GM19023 (cell line): ENCODE measurements around the gene FCGR3A.
"Not testable (repeated sequence)": the region's sequence is repeated elsewhere in the genome, so short reads cannot be mapped to it uniquely, and the experiment has no call there.

ENCODE experiments used
- ATAC-seq: cut with Tn5 transposase; IDR thresholded peaks from one replicate; pipeline ENCODE4 v1.9.1; 2021; ENCODE audit warnings: mild to moderate bottlenecking, moderate library complexity; ENCODE audit not compliant: unreplicated experiment

The FCGR3A gene

DNA sequence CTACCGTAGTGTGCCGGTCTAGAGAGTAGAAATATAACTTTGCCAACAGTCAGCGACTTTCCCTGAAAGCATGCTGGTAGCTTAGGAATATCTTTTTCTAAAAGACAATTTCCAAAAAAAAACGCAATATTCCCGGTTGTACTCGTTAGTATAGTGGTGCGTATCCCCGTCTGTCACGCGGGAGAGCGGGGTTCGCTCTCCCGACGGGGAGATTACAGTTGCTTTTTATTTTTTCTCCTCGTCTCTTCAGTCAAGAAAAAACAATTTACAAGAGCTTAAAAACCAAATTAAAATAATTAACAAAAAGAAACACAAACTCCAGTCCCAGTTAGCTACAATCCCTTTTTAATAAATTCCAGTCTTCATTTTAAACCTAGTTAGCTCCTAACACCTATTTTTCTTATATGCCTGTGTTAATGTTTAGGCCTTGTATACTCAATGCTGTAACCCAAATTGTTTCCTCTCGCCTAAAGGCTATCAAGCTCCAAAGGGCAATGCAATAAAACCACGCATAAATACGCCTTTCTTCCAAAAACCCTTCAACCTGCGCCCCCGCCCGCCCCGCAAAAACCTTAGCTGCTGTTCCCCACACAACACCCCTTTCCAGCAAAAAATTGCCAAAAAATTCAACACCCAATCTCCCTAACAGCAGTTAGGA is 17.5 kb downstream of the FCGR3A start:
- ATAC-seq = no peak

DNA sequence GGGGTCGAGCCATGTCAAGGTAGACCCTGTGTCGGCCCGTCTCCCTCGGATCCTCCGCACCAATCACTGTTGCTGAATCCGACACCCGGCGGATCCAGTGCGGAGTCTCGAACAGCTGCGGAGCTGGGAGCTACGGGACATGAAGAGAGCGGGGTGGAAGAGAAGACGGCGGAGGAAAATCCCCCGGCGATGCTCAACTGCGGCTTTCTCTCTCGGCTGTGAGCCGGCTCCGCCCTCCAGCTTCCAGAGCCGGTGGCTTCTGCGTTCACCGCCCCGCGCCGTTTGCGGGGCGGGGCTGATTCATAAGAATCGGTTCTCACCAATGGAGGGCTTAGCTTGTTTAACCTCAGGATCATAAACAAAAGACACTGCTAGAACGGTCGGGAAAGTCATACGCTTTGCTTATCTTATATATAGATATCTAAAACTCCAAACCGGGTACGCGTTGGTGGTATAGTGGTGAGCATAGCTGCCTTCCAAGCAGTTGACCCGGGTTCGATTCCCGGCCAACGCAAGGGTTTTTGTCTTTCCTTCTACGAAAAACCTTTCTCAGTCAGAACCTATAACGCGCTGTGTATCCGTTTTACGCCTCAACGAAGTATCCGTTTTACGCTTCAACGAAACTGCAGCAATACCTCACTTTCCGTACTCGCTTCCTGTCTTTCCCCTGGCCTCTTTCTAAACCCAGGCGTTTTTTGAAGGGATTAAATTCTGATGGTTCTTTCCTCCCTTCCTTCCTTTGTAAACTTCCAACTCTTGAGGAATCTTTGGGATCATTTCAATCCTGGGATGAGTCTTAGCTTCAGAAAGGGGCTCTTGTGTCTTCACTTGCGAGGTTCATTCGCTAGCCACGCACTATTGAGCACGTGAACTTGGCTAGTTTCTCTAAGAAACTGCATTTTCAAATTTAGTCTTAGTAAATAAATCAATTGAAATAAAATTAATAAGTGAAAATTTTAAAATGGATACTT is 18.7 kb downstream of the FCGR3A start:
- peak; percentile 71 for ATAC-seq

DNA sequence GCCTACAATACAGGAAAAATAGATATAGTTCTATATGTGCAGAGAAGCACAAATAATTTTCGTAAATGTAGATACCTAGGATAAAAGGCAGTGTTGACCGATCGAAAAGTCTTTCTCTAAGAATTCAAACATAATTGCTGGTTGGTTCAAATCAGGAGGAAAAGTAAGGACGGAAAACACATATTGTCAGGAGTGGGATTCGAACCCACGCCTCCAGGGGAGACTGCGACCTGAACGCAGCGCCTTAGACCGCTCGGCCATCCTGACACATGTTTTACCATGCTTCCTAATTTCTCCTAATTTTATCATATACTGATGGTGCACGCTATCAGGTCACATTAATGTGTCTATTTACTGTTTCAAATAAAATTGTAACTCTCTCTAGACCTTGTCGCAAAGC is 19.5 kb downstream of the FCGR3A start:
- ATAC-seq = peak; percentile 44

DNA sequence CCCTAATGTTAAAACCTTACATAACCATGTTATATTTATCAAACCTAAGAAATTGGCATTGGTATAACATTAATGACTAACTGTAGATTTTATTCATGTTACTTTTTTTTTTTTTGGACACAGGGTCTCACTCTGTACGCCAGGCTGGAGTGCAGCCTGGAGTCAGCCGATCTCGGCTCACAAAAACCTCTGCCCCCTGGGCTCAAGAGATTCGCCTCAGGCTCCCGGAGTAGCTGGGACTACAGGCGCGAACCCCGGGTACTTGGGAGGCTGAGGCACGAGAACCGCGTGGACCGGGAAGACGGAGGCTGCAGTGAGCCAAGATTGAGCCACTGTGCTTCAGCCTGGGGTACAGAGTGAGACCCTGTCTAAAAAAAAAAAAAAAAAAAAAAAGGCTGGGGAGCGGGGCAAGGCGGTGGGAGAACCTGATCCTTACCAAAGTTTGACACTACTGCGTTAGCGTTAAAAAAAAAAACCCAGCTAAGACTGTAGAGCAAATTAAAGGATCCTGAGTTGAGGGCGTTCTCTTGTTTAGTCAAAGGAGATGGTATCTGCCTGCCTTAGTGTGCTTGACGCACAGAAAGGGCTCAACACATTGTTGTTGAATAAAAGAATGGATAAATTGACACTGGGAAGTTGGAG is 20.0 kb downstream of the FCGR3A start:
- ATAC-seq = not testable (repeated sequence)

DNA sequence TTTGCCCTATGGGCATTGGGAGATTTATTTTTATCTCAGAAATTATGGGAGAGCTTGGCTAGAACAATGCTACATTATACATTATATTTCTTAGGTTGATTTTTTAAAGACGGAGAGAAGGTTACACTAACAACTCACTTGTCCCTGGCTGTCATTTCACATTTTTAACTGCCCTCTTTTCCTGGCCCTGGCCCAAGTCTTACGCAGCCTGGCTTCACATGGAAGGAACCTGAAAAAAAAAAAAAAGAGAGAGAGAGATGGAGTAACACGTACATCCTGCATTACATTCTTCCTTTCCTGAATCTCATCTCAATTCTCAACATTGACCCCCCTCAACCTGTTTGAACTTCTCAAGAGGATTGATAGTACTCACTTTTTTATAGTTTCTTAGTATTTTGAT is 21.1 kb downstream of the FCGR3A start:
- not testable (repeated sequence) for ATAC-seq

DNA sequence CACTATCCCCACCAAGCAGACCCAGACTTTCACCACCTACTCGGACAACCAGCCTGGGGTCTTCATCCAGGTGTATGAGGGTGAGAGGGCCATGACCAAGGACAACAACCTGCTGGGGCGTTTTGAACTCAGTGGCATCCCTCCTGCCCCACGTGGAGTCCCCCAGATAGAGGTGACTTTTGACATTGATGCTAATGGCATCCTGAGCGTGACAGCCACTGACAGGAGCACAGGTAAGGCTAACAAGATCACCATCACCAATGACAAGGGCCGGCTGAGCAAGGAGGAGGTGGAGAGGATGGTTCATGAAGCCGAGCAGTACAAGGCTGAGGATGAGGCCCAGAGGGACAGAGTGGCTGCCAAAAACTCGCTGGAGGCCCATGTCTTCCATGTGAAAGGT is 23.7 kb downstream of the FCGR3A start:
- not testable (repeated sequence) for ATAC-seq

DNA sequence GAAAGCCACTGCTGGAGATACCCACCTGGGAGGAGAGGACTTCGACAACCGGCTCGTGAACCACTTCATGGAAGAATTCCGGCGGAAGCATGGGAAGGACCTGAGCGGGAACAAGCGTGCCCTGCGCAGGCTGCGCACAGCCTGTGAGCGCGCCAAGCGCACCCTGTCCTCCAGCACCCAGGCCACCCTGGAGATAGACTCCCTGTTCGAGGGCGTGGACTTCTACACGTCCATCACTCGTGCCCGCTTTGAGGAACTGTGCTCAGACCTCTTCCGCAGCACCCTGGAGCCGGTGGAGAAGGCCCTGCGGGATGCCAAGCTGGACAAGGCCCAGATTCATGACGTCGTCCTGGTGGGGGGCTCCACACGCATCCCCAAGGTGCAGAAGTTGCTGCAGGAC is 24.3 kb downstream of the FCGR3A start:
- not testable (repeated sequence) for ATAC-seq

DNA sequence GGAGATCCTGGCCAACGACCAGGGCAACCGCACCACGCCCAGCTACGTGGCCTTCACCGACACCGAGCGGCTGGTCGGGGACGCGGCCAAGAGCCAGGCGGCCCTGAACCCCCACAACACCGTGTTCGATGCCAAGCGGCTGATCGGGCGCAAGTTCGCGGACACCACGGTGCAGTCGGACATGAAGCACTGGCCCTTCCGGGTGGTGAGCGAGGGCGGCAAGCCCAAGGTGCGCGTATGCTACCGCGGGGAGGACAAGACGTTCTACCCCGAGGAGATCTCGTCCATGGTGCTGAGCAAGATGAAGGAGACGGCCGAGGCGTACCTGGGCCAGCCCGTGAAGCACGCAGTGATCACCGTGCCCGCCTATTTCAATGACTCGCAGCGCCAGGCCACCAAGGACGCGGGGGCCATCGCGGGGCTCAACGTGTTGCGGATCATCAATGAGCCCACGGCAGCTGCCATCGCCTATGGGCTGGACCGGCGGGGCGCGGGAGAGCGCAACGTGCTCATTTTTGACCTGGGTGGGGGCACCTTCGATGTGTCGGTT is 24.8 kb downstream of the FCGR3A start:
- ATAC-seq = peak; percentile 26

DNA sequence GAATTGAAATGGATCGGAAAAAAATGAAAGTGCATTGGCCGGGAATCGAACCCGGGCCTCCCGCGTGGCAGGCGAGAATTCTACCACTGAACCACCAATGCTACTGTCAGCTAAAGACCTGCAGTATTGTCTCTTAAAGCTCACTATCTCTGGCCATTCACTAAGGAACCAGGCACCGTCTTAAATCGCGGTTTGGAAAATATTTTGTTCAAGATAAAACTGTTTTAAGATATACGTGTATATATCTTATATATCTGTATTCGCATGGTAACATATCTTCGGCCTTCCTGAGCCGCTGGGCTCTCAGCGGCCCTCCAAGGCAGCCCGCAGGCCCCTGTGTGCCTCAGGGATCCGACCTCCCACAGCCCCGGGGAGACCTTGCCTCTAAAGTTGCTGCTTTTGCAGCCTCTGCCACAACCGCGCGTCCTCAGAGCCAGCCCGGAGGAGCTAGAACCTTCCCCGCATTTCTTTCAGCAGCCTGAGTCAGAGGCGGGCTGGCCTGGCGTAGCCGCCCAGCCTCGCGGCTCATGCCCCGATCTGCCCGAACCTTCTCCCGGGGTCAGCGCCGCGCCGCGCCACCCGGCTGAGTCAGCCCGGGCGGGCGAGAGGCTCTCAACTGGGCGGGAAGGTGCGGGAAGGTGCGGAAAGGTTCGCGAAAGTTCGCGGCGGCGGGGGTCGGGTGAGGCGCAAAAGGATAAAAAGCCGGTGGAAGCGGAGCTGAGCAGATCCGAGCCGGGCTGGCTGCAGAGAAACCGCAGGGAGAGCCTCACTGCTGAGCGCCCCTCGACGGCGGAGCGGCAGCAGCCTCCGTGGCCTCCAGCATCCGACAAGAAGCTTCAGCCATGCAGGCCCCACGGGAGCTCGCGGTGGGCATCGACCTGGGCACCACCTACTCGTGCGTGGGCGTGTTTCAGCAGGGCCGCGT is 25.5 kb downstream of the FCGR3A start, which contains the start of gene HSPA6:
TSS of gene HSPA6 (plus strand) at position 724 of the 925 bp plus-strand sequence. CDS start at position 843, 119 bp downstream.
- ATAC-seq = peak; percentile 61

DNA sequence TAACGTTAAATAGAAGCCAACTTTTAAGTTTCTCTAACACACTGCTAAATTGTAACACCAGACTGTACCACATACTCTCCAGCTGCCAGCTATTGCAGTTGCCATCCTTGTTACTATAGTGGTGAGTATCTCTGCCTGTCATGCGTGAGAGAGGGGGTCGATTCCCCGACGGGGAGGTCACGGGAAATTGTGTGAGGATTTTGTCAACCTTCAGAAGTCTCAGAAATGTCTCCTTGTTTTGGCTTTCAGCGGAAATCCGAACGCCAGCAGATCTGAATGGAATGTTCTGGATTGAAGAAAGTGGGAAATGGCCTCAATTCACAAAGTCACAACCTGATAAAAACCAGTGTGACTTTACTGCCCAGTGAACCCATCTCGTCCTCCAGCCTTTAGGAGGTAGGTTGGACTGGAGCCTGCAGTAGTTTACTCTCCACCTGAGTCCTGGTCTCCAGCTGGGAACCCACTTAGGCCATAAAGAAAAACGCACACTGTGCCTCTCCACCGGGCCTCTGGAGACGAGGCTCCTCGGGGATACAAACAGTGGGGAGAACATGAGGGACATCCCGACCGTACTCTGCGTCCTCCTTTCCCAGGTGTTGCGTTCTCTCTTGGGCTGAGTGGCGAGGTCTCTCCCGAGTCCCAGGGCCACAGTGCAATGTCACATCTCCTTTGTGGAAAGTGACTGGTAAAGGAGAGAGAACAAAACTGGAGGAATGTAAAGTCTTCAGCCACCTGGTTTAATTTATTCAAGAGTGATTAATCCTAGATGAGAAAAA is 26.4 kb downstream of the FCGR3A start:
- peak; percentile 6 for ATAC-seq

DNA sequence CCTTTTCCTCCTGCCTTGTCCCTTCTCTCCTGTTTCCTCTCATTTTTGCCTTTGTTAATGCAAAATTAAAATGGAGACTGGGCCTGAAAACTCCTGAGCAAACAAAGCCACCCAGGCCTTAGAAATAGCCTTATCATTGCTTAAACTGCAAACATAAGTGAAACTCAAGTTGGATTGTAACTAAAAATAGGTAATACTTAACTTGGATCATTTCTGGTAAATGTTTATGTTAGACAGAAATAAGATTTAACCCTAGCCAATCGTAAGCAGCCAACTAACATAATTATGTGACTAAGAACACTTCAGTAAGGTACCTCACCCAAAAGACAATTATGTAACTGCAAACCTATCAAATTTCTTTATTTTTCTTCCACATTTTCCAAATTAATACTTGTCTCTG is 35.7 kb downstream of the FCGR3A start:
- ATAC-seq = not testable (repeated sequence)

DNA sequence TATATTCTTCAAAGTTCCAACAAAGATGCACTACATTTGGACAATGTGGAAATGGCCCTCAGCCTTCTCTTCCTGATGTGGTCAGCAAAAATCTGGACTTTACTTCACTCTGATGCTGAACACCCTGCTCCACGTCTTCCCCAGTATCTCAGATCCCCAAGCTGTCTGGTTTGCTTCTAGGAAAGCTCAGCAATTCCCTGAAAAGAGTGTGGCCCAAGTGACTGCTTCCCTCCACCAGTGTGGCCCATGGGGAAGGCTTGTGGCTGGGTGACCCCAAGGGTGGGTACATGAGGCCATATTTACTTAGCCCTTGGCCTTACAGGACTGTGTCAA is 36.2 kb downstream of the FCGR3A start:
- not testable (repeated sequence) for ATAC-seq

DNA sequence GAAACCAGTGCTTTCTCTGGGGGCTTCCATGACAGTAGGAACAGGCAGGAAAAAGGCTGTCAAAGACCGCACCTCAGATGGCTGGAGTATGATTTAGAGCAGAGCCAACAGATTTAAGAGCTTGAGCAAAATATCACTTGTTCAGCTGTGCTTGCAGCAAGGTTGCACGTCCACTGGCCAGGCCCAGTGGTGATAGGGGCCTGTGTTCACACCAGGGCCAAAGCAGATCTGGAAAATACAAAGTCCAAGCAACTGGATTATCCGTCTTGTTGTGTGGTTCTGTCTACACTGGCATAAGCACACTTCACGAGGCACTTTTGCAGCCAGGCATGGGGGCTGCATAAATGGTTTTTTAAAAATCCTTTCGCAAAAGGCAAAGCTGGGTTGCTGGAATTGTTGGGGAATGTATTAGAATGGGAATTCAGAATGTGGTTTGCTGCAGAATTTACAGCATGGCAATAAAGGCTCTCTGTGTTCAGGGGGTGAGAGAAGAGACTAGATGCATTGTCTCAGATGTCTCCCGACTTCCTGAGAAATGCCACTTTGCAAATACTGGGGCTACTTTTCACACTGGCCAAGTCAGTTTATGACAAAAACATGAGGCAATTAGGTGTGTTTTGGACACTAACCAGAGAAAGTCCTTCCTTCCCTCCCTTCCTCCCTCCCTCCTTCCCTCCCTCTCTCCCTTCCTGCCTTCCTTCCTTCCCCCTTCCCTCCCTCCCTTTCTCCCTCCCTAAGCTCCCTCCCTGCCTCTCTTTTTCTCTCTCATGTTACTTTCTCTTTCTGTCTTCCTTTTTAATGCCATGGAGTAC is 36.8 kb downstream of the FCGR3A start:
- not testable (repeated sequence) for ATAC-seq

DNA sequence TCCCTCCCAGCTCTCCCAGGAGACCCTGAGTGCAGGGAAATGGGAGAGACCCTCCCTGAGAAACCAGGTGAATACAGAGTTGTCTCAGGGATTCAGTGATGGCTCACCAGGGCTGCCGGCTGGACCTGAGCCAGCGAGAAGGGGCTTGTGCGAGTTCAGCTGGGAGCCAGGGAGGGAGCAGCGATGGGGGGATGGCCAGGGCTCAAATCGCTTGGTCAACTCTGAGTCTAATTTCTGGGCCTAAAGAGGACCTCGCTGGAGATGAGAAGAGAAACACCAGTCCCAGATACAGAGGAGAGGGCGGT is 37.9 kb downstream of the FCGR3A start:
- no peak for ATAC-seq

DNA sequence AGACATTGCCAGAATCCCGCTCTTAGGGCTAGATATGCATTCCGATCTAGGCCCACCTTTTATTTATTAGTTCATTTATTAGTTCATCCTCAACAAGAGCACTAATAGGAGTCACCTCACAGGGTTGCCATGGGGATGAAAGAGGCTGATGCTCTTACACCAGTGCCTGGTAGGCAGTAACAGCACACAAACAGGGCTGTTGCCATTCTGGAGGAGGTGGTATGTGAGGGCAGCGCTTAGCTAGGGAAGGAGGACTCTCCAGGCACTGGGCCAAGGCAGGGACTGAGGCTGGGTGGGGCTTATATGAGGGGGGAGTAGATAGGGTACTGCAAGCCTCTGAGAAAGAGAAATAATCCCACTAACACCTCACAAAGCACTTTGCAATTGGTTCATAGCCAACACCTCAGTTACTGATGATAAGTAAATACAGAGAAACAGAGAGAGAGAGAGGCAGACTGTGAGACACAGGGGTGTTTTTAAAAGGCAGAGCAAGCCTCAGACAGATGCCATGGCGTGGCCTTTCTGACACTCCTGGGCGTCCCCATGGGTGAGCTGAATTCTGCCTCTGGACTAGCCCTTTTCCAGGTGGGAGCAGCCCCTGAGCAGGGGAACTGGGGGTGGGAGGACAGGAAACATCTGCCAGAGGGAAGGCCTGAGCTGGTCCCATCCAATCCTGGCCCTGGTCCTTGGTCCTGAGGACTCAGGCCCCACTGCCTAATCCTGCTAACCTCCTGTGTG is 38.4 kb downstream of the FCGR3A start:
- no peak for ATAC-seq

DNA sequence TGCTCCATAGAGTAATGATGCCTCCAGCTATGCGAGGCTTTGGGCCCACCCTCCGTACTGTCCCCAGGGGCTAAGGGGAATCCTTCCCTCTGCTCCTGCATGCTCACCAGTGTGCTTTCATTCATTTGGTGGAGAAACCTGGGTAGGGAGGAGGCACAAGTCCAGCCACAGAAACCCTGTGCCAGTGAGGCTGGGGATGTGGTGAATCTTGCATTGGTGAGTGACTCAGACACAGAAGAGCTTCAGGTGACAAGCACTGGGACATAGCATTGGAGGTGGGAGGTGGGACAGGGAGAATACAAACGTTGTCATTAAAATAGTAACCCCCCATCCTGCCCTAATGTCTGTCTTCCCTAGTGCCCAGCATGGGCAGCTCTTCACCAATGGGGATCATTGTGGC is 39.1 kb downstream of the FCGR3A start:
- ATAC-seq = no peak

DNA sequence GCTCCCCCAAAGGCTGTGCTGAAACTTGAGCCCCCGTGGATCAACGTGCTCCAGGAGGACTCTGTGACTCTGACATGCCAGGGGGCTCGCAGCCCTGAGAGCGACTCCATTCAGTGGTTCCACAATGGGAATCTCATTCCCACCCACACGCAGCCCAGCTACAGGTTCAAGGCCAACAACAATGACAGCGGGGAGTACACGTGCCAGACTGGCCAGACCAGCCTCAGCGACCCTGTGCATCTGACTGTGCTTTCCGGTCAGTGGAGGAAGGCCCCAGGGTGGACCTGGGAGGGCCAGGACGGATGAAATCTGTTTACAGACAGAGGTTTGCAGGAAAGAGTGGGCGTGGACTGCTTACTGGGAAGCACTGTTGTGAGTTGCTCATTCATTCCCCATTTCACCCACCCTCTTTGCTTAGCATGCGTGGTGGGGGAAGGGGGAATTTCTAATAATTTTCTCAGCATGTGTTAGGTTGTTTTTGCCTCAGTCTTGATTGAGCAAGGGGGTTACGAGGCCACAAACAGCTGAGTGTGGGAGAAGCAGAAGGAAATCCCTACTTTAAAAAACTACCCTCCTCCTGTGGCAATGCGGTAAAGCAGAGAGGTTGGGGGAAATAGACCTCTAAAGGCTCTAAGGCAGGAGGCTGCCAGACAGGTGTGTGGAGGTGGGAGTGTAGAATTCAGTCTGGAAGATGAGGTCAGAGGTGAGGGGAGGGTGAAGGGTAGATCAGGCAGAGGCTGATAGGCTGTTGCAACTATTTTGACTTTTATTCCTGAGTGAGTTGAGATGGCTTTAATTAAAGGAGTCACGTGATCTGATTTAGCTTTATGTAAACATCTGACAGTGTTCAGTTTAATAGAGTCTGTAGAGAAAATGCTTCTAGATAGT is 43.0 kb downstream of the FCGR3A start:
- no peak for ATAC-seq
